ENCODE results near the gene SEMA4B.

DNA sequence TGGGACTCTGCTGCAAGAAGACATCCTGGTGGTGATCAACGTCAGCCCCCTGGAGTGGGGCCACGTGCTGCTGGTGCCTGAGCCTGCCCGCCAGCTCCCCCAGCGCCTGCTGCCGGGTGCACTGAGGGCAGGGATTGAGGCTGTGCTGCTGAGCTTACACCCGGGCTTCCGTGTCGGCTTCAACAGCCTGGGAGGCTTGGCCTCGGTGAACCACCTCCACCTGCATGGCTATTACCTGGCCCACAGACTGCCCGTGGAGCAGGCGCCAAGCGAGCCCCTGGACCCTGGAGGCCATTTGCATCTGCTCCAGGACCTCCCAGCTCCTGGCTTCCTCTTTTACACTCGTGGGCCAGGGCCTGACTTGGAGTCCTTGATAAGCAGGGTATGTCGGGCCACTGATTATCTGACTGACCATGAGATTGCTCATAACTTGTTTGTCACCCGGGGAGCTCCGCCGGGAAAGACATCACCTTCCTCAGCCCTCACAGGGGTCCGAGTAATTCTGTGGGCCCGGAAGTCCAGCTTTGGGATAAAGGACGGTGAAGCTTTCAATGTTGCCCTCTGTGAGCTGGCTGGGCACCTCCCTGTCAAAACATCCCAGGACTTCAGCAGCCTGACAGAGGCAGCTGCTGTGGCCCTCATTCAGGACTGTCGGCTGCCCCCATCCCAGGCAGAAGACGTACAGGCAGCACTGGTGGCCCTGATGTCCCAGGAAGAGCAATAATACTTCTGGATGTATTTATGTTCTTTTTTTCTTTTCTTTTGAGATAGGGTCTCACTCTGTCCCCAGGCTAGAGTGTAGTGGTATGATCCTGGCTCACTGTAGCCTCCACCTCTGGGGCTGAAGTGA is 40.4 kb downstream of the SEMA4B start:
- TF ChIP-seq, protein P1, sequence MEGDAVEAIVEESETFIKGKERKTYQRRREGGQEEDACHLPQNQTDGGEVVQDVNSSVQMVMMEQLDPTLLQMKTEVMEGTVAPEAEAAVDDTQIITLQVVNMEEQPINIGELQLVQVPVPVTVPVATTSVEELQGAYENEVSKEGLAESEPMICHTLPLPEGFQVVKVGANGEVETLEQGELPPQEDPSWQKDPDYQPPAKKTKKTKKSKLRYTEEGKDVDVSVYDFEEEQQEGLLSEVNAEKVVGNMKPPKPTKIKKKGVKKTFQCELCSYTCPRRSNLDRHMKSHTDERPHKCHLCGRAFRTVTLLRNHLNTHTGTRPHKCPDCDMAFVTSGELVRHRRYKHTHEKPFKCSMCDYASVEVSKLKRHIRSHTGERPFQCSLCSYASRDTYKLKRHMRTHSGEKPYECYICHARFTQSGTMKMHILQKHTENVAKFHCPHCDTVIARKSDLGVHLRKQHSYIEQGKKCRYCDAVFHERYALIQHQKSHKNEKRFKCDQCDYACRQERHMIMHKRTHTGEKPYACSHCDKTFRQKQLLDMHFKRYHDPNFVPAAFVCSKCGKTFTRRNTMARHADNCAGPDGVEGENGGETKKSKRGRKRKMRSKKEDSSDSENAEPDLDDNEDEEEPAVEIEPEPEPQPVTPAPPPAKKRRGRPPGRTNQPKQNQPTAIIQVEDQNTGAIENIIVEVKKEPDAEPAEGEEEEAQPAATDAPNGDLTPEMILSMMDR (optimal IDR thresholded peaks at IDR 0.05 in 1 of 3, IDR thresholded peaks at IDR 0.05 in 1 of 3, conservative IDR thresholded peaks at IDR 0.05 in 1 of 3; ENCODE audit: extremely low read depth in 1 of 3, insufficient read depth in 2 of 3, low read length in 3 of 3): no peak
- no peak for TF ChIP-seq EZH2 (IDR thresholded peaks at IDR 0.05; ENCODE audit: low read length)

Data from keratinocyte (primary cell).